ENCODE measurements around the gene PRKCQ.
"Not testable (repeated sequence)": the region's sequence is repeated elsewhere in the genome, so short reads cannot be mapped to it uniquely, and the experiment has no call there.

PRKCQ gene

GRCh38 chr10:6456067-6456466 lies 124.0 kb downstream of the PRKCQ start:
- no peak for DNase-seq (ENCODE audit: low read depth)

DNA sequence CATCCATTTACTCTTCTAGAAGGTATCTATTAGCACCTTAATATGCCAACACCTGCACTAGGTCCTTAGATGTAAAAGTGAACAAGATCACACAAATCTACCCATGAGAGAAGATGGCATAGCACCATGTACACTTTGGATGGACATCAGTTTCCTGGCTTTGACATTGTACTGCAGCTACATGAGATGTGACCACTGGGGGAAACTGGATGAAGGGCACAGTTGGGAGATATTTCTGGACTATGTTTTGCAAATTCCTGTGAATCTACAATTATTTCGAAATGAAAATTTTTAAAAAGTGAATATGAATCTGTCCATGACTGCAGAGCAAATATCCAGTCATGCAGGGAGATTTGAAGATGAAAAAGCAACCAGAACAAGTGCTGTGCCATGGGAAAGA lies 124.5 kb downstream of the PRKCQ start:
- DNase-seq (ENCODE audit: low read depth) = no peak

DNA sequence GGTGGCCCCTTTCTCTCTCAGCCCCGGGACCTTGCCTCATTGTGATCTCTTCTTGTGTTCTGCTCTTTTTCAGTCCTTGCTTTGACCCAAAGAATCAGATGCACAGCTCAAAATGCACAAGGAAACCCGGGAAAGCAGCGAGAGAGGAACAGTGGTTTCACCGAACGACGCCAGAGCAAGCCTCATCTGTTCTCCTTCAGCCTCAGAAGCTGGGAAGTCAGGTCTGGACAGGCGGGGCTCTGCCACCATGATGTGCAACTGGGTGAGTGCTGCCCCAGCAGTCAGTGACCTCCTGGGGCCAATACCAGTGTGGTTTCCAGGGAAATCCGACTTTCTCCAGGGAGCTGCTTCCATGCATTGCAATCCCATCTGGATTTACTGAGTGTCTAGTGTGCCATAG lies 133.4 kb downstream of the PRKCQ start:
- no peak for DNase-seq (ENCODE audit: low read depth)

- DNase-seq (ENCODE audit: low read depth) = no peak
These were observed 134.3 kb downstream of the PRKCQ start for GRCh38 chr10:6445671-6446316.

GRCh38 chr10:6439875-6440274 lies 140.2 kb downstream of the PRKCQ start:
- not testable (repeated sequence) for DNase-seq (ENCODE audit: low read depth)

DNA sequence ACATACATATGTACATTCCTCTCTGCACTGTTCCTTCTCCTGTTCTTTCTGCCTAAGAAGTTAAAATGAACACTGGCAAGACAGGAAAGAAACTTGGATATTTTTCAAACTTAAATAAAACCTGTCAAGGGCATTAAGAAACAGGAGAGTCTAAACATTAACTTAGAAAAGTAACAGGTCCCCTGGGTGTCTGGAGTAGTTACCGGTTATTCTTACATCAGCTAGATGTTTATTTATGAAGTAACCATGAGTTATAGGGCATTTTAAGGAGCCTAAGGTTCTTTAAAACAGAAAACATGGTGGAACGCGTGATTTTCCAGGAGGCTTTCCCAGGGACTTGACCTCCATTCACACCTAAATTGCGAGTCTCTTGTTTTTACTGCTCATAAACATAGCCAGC lies 148.2 kb downstream of the PRKCQ start:
- DNase-seq (ENCODE audit: low read depth) = no peak

DNA sequence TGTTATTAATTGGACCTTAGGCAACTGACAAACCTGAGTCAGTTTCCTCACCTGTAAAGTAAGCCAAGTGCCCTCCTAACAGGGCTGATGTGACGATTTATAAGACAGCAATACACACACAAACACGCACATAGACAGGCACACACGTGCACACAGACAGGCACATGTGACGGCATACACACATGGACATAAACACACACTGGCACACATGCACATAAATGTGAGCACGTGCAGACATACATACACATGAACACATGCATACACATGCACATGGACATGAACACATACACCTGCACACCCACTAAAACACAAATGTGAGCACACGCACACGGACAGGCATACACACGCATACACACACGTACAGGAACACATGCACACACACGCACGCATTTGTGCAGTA lies 148.9 kb downstream of the PRKCQ start:
- DNase-seq (ENCODE audit: low read depth) = no peak

DNA sequence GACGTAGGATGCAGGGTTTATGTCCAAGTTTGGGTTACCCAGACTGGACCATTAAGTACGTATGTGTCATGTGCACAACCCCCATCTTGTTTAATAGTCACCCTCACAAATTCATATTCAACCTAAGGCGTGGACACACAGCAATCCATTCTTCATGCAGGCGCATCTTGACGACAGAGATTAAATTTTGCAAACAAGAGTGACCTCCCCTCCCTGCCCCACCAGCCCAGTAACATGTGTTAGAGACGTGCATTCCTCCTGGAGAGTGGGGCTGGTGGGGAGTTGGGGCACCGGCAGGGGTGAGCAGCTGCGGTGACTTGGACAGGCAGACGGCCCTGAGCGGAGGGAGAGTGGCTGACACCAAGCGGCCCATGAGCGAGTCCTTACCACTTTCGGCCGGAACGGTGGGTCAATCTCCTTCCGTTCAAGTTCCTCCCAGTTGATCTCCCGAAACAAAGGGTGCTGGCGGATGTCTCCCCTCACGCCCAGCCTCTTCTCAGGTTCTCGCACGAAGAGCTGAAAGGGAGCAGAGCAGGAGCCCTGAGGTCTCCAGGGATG lies 149.6 kb downstream of the PRKCQ start:
- DNase-seq (ENCODE audit: low read depth) = no peak

DNA sequence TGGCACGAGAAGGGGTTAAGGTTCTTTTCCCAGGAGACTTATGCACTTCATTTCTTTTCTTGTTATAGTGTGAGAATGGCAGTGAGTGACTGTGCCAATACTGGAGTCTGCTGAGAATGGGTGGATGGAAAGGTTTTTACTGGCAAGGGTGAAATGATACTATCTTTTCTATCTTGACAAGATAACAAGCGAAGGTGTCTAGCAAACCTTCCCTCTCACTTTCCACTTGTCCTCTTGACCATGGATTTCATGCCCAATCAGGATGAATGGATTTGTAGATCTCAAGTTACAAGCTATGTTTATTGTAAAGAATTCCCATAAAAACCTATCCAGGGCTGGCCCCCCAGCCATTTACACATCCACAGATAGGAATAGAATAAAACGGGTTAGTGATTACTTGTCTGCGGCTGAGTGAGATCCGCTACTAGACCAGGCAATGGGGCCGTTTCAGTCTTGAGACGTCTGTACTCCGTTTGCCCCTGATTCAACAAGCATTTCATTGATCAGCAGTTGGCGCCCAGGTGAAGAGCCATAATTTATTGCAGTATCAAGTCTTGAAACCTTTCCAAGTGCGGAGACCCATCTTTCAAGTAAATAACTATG lies 152.6 kb downstream of the PRKCQ start:
- no peak for DNase-seq (ENCODE audit: low read depth)

GRCh38 chr10:6426317-6426716 lies 153.8 kb downstream of the PRKCQ start:
- DNase-seq (ENCODE audit: low read depth) = no peak

DNA sequence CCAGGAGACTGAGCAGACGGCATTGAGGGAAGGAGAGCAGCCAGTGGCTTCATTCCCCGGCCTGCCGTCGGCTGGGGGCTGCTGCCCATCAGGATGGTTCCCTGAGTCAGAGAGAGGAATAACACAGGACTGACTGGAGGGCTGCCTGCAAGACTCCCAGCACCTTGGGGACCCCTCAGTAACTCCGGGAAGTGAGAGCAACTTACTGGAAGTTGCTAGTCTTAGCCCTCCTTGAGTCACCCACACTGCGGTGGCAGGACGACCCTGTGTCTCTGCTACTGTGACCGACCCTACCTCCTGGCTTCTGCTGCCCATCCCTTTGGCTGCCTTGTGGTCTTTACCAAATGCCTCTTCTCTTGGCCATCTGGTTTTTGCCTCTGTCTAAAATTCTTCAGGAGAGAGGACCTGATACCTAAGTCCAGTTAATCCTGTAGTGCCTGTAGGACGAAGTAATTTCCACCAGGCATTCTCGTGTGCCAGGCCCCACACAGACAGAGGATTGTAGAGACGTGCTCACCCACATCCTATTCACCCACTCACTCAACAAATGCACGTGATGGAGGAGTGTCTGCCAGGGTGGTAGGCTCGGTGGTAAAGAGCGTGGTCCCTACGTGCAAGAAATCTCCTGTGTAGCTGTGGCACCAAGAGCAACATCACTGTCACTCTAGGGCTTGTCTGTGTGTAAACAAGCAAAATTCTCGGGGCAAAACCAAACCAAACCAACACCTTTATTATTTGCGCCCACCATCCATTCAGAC lies 156.5 kb downstream of the PRKCQ start:
- DNase-seq (ENCODE audit: low read depth) = no peak

DNA sequence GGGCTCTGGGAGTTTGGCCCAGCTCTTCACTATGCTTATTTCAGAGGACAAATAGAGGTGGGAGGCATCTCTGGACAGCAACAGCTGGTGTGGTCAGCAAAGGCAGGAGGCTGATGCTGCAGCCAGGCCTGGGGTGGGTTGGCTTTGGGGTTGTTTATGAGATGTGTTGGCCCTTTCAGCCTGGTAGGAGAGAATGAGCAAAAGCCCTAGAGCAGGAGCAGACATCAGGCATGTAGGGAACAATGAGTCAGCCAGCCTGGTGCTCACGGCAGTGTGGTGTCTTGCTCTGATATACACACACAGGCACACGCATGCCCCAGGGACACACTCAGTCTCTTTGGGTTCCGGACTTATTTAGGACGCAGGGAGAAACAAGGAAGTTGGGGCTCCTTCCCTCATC lies 157.1 kb downstream of the PRKCQ start:
- DNase-seq (ENCODE audit: low read depth) = no peak

DNA sequence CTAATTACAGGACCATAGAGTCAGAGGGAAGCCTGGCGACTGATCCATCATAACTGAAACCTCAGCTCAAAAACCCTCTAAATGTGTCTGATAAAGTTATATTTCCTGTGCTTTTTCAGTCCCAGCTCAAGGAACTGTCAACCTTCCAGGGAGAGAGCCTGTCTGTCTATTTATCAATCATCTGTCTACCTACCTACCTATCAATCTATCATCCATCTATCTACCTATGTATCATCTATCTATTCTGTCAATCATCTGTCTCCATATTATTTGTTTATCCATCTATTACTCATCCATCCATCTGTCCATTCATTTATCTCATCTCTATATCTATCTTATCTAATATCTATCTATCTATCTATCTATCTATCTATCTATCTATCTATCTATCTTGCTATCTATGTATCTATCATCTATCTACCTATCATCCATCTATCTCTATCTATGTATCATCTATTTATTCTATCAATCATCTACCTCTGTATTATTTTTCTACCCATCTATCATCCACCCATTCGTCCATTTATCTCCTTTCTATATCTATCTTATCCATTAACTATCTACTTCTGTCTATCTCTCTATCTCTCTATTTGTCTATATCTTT lies 161.4 kb downstream of the PRKCQ start:
- no peak for DNase-seq (ENCODE audit: low read depth)

DNA sequence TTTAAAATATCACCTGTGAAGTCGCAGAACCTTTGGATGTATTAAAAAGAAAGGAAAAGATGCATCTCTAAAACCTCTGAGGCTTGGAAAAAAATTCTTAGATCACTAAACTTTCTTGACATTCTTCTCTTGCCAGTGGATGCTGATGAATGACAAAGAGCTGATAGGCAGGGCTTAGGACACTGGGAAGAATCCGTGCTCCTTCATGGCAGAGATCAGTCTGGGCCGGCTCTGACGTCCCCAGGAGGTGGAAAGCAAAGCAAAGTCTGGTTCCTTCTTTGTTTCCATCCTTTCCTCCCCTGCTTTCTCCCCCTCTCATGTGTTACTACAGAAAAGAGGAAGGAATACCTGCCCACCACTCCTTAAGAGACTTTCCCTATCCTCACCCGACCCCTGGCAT lies 161.9 kb downstream of the PRKCQ start:
- DNase-seq (ENCODE audit: low read depth) = no peak

DNA sequence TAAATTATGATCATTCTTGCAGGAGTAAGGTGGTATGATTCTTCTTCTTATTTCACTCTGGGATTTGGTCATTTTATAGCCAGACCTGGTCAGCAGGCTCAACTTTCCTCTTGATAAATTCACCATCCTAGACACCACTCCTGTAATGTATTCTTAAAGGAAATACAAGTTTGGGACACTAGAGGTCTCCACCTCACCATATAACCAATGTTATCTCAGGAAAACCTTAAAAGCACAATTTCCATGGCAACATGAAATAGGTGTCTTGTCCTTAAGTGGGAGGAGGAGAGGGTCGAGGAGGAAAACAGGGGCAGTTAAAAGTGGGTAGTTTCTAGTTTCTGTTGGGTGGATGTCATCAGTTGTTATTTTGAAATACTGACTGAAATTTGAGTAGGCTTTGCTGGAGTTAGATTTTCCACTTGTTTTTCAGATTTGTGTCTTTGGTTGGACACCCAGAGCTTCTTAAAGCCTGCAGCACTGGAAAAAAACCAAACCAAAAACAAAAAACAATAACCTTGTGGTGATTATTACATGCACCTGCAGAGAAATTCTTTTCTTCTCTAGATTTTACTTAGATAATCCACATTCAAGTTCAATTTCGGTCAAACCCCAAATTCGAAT lies 163.1 kb downstream of the PRKCQ start:
- no peak for DNase-seq (ENCODE audit: low read depth)

- no peak for DNase-seq (ENCODE audit: low read depth)
These were observed 168.6 kb downstream of the PRKCQ start for GRCh38 chr10:6411436-6411835.

DNA sequence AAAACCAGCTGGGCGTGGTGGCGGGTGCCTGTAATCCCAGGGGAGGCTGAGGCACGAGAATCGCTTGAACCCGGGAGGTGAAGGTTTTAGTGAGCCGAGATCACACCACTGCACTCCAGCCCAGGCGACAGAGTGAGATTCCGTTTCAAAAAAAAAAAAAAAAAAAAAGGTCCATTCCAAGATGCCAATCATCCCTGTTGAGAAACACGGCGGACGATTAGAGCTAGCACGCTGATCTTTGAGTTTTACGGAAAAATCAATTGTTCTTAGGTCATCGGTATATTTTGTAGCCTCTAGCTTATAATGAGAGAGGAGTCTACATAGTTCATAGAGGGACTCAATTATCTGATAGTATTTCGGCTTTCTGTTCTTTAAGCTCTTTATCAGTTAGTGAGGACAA lies 169.2 kb downstream of the PRKCQ start:
- no peak for DNase-seq (ENCODE audit: low read depth)

DNA sequence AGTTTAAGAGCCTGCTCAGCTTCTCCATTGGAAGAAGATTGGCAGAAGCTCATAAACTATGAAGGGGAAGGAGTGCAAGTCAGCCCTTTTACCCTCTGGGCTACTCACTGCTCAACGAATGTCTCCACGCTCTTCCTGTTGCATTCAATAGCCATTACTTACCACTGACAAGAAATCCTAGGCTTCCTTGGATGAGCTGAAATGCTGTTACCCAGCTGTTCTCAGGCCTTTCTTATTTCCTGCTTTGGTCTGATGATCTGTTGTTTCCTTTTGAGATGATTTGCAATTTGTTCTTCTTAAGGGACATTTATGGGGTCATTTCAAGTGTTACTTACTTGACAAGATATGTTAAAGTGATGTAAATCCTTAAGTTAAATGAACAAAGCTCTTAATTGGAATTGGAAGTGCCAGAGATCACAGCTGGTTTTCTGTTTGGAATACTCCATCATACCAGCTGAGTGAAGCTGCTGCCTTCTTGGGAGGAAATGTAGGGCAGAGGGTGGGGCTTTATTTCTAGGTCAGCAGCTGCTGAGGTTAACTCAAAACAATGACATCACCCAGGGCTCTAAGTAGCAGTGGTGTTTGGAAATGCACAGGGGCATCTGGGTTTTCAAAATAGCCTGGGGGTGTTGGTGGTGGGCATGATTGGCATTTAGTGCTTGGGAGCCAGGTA lies 170.0 kb downstream of the PRKCQ start:
- DNase-seq (ENCODE audit: low read depth) = no peak

DNA sequence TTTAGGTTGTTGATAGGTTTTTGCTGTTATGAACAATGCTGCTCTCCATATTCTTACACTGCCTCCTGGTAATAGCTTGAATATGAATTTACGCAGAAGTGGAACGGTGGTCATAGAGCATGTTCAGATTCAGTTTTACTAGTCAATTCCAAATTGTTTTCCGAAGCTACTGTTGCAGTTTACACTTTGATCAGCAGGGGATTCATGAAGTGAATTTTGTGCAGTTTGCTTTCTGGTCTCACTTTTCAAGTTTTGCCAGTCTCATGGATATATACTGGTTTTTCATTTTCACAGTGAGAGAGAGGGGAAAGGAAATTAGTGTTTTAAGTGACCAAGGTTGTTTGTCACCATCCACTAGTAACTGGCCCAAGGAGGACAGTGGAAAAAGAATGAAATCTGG lies 171.3 kb downstream of the PRKCQ start:
- DNase-seq (ENCODE audit: low read depth) = no peak

DNA sequence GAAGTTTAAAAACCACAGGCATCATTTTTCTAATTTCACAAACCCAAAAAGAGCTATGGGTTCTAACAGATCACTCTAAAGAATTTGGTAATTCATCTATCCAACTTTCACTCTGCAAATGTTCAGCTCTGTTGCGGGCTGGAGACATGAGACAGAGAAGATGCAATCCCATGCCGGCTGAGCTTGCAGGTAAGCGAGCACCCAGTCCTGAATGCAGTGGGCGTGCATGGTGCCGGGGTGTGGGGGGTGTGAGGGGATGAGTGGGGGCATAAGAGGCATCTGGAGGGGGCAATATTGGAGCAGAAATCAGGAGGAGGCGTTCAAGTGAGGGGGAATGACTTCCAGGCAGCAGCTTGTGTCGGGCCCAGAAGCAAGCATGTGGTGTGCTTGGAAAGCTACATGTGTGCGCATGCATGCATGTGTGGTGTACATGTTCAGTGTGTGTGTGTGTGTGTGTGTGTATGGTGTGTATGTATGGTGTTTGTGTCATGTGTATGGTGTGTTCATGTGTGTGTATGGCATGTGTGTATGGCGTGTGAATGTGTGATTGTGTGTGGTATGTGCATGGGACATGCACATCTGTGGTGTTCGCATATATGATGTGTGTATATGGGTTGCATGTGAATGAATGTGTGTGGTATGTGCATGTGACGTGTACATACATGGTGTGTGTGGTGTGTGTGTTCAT lies 172.9 kb downstream of the PRKCQ start:
- DNase-seq (ENCODE audit: low read depth) = no peak
